ENCODE measurements around the gene FRMD3.

- TF ChIP-seq CTCF (IDR thresholded peaks at IDR 0.05) (no peak), SIN3A (IDR thresholded peaks at IDR 0.05; ENCODE audit: borderline replicate concordance, insufficient read depth, low read depth, low read length) (no peak), REST (IDR thresholded peaks at IDR 0.05; ENCODE audit: insufficient read depth in 1 of 2, low read depth in 2 of 2, low read length in 1 of 2) (no peak), TCF7L2 (IDR thresholded peaks at IDR 0.05; ENCODE audit: low read depth, low read length) (no peak), POLR2AphosphoS5 (IDR thresholded peaks at IDR 0.05; ENCODE audit: low read depth, low read length) (no peak)
Measured at GRCh38 chr9:83477571-83477970, 60.6 kb downstream of the FRMD3 start.

Data from Panc1 (cell line).